GM10248 (cell line): ENCODE measurements around the gene HMGXB3.

ENCODE experiments used
- CTCF ChIA-PET: fragments of 300-600 bp; sonication (Branson Sonifier 250); formaldehyde crosslinking; extraction: SDS; loops from one replicate; lab custom pipeline; 2021; ENCODE audit warnings: antibody characterized with exemption; lab: Yijun Ruan, JAX
- POLR2A ChIA-PET: fragments of 350-650 bp; sonication (Branson Sonifier 250); formaldehyde crosslinking; extraction: SDS; loops from one replicate; lab custom pipeline; 2020; ENCODE audit warnings: antibody characterized with exemption; lab: Yijun Ruan, JAX
- DNase-seq: peaks from one replicate; pipeline ENCODE4 v3.0.0; 2012; ENCODE audit errors: extremely low spot score
- TF ChIP-seq, protein P1 (sequence below): IDR thresholded peaks from 2 replicates; pipeline ENCODE4 v1.5.1; 2012; ENCODE audit warnings: mild to moderate bottlenecking, low read depth; ENCODE audit errors: extremely low read depth, missing control alignments, control extremely low read depth

Gene HMGXB3

DNA sequence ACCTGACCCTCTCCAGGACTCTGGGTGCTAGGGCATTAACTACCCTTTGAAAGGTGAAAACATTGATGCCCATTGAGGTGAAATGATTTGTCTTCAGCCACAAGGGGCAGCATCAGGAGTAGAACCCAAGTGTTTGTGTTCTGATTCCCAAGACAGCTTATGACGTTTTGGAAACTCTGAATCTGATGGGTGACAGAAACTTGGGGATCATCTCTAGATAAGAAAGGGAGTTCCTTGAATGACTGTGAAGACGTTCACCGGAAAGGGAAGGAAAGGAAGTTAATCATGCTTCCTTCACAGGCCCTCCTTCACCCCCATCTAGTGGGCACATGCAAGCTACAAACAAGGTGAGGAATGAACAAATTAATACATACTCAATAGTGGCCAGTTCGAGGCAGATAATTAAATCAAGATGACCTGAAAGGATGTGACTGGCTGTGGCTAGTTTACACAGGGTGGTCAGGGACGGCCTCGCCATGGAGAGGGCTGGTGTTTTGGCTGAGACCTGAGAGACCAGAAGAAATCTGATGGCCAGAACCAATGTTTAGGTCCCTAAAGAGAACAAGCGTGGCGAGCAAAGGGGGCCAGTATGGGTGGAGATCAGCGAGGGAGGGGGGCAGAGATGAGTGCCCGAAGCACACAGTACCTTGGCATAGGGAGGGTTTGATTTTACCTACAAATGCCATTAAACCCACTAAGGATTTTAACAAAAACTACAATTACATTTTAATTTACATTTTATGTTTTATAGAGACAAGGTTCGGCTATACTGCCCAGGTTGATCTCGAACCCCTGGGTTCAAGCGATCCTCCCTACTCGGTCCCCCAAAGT, 40.9 kb upstream of the HMGXB3 start:
- POLR2A ChIA-PET: interaction anchor here (0.5 to 1.5 kb wide), 2 partner anchors 41 to 154 kb away, joined by 3 to 11 read pairs; partner anchors contain the start of genes HMGXB3 and TIGD6
- CTCF ChIA-PET: interaction anchor here (0.8 to 7.7 kb wide), 27 partner anchors 9 to 592 kb away, joined by 3 to 46 read pairs (median 5); no protein-coding TSS in a partner anchor
- TF ChIP-seq, protein P1, sequence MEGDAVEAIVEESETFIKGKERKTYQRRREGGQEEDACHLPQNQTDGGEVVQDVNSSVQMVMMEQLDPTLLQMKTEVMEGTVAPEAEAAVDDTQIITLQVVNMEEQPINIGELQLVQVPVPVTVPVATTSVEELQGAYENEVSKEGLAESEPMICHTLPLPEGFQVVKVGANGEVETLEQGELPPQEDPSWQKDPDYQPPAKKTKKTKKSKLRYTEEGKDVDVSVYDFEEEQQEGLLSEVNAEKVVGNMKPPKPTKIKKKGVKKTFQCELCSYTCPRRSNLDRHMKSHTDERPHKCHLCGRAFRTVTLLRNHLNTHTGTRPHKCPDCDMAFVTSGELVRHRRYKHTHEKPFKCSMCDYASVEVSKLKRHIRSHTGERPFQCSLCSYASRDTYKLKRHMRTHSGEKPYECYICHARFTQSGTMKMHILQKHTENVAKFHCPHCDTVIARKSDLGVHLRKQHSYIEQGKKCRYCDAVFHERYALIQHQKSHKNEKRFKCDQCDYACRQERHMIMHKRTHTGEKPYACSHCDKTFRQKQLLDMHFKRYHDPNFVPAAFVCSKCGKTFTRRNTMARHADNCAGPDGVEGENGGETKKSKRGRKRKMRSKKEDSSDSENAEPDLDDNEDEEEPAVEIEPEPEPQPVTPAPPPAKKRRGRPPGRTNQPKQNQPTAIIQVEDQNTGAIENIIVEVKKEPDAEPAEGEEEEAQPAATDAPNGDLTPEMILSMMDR: peak; percentile 53
- DNase-seq: peak; percentile 67

DNA sequence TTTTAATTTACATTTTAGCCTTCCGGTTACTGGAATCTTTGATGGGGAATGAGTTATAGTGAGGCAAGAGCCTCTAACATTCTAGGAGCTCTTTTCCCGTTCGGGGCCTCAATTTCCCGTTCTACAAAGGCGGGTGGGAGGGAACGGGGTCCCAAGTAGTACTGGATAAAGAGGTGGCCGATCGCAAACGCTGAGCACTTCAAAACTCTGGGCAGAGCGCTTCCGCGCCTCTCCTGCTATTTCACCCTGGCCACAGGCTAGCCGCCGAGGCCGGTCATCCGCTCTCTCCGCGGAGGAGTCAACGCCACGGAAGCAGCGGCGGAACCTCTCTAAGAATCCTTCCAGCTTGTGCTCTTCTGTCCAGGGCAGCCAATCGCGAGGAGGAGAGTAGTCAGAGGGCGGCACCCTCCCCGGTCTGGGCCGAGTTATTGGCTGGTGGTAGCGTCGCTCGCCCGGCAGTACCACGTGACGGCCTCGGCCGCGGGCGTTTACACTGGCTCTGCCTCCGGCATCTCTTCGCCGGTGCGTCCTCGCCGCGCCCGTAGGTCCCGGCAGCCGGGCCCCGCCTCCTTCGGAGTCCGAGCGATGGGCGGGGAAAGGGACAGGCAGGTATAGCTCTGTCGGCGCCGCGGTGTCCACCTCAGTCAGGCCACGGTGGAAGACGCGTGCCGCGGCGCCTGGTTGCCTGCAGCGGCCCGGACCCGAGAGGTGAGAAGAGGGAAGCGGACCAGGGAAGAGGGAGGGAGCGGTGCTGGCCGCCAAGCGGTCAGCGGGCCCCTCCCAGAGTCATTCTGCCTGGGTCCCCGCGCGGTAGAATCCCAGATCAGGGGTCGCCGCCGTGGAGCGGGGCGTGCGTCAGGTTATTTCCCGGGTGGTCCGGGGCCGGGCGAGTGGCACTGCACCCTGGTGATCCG, 40.0 kb upstream of the HMGXB3 start, which contains the start of gene SLC26A2:
TSS of gene SLC26A2 (plus strand) at position 487 of the 914 bp plus-strand sequence. CDS start 16,895 bp downstream, outside the sequence.
- DNase-seq: peak; percentile 98
- ChIA-PET CTCF (interaction anchor here (1.0 to 7.7 kb wide), 16 partner anchors 9 to 338 kb away, joined by 3 to 46 read pairs (median 9); no protein-coding TSS in a partner anchor), POLR2A (interaction anchor here (0.8 to 1.5 kb wide), 2 partner anchors 40 to 89 kb away, joined by 3 to 11 read pairs; partner anchors contain the start of genes HMGXB3 and TIGD6)
- TF ChIP-seq, protein P1: no peak

DNA sequence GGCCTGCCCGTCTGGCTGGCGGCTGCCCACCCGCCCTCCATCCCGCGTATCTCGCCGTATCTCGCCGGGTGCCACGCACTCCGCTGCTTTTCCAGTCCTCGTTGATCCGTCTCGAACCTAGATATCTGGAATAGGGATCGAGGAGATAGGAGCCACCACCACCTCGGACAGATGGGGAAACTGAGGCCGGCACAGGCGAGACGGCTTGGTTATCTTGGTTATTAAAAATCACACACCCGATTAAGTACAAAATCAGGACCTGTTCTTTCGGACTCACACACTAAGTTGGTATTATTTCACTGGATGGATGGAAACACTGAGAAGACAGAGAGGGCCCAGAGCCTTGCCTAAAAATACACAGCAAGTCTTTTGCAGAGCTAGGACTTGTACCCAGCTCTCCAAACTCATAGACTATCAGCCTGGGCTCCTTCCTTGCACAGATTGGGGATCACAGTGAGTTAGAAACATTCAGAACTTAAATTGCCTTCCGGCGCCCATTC, 39.3 kb upstream of the HMGXB3 start:
- ChIA-PET CTCF (interaction anchor here (0.9 to 7.7 kb wide), 9 partner anchors 12 to 352 kb away, joined by 3 to 46 read pairs (median 5); no protein-coding TSS in a partner anchor), POLR2A (interaction anchor here (1.5 kb wide), 1 partner anchor 39 kb away, joined by 11 read pairs; the partner anchor contains the start of genes HMGXB3 and TIGD6)
- DNase-seq: no peak
- TF ChIP-seq, protein P1: no peak

DNA sequence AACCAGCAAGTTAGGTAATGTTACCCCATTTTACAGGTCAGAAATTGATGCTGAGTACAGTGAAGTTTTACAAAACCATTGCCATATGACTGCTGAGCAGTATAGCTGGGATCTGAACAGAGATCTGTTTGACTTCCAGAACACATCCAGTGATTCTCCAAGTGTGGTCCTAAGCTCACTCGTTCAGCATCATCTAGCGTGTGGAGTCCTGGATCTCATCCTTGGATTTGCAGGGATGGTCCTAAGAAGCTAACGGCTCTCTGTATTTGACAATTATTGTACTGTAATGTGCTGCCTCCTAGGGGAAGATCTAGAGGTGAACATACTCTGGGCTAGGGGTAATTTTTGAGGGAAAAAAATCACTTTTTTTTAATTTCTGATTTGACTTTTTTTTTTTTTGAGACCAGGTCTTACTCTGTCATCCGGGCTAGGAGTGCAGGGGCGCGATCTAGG, 38.6 kb upstream of the HMGXB3 start:
- DNase-seq: no peak
- ChIA-PET POLR2A (interaction anchor here (0.7 kb wide), 1 partner anchor 117 kb away, joined by 3 read pairs; no protein-coding TSS in a partner anchor), CTCF (interaction anchor here (0.8 to 7.7 kb wide), 17 partner anchors 10 to 523 kb away, joined by 3 to 46 read pairs (median 5); no protein-coding TSS in a partner anchor)
- TF ChIP-seq, protein P1: peak; percentile 33

DNA sequence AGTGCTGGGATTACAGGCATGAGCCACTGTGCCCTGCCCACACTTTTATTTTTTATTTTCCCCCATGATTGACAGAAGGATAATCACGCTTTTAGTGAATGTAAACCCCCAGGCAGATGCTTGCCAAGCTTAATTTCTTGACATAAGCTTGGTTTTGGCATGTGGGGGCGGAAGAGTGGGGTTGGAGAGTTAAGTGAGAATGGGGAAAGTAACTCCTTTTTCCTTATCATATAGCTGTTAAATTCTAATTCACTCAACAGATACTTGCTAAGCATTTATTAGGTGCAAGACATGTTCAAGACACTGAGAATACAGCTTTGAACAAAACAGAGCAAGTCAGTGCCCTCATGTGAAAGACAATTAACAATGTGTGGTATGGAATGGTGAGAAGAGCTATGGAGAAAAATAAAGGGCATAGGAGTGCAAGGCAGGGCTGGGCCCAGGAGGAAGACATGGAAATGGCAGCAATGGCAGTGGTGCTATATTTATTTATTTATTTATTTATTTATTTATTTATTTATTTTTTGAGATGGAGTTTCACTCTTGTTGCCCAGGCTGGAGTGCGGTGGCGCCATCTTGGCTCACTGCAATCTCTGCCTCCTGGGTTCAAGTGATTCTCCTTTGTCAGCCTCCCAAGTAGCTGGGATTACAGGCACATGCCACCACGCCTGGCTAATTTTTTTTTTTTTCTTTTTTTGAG, 37.8 kb upstream of the HMGXB3 start:
- ChIA-PET CTCF (interaction anchor here (0.6 to 7.7 kb wide), 16 partner anchors 9 to 523 kb away, joined by 3 to 46 read pairs (median 4); no protein-coding TSS in a partner anchor), POLR2A (interaction anchor here (0.7 kb wide), 1 partner anchor 118 kb away, joined by 3 read pairs; no protein-coding TSS in a partner anchor)
- DNase-seq: no peak
- TF ChIP-seq, protein P1: no peak
